Adipocyte (in vitro differentiated cells): Measurements from ENCODE around the gene MED25.
A peak's percentile ranks its signal among the peaks of the same experiment; 100 is the strongest.

ENCODE experiments used
- DNase-seq: peaks from one replicate; pipeline ENCODE4 v3.0.0-alpha.2; 2015; ENCODE audit warnings: low read depth
- H3K27me3 ChIP-seq: replicated peaks from 2 replicates; pipeline ENCODE4 v1.7.0; 2013; ENCODE audit warnings: mild to moderate bottlenecking, low read length, moderate library complexity; ENCODE audit not compliant: control insufficient read depth, insufficient read depth
- H3K36me3 ChIP-seq: 2 replicates; pipeline ENCODE4 v1.7.0; 2013; ENCODE audit warnings: low read length, mild to moderate bottlenecking, moderate library complexity; ENCODE audit not compliant: control insufficient read depth, insufficient read depth, severe bottlenecking
- H3K4me1 ChIP-seq: 2 replicates; pipeline ENCODE4 v1.7.0; 2013; ENCODE audit warnings: mild to moderate bottlenecking, low read length, moderate library complexity; ENCODE audit not compliant: control insufficient read depth, insufficient read depth
- H3K4me3 ChIP-seq: 2 replicates; pipeline ENCODE4 v1.7.0; 2013; ENCODE audit warnings: mild to moderate bottlenecking, low read length, moderate library complexity
- H3K9ac ChIP-seq: 2 replicates; pipeline ENCODE4 v1.7.0; 2013; ENCODE audit warnings: mild to moderate bottlenecking, low read length, moderate library complexity
- H3K9me3 ChIP-seq: 2 replicates; pipeline ENCODE4 v1.7.0; 2013; ENCODE audit warnings: mild to moderate bottlenecking, low read length, moderate library complexity; ENCODE audit not compliant: control insufficient read depth

The MED25 gene

DNA sequence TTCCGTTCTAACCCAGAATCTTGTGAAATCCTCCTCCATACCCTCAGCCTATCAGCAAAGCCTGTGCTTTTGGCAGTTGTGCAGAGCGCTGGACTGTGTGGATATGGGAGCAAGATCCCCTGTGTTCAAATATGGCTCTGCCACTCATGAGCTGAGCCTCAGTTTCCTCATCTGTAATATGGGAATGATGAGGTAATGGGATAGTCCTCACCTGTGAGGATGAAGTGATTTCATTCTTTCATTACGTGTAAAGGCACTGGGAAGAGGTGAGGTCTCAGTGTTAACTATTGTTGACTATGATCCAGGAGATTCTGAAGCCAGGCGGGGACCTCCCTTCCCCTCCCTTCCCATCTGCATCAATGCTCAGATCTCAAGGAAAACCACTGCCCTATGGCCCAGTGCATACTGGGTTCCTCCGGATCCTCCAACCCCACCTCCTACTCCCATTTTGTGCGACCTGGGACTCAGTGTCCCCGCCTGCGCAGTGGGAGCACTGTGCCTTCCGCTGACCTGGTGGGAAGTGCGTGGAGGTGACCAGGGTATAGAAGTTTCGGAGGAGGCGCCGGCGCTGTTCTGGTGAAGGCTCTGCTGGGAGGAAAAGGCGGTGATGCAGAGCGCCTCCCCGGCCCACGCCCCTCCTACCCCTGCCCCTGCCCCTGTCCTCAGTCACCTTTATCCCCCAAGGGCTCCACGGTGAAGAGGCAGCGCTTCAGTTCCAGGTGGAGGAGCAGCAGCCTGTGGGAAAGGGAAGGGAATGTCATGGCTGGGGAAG is 10.0 kb upstream of the MED25 start:
- no peak overlapping the region for H3K4me3 ChIP-seq
- H3K36me3 ChIP-seq: peaks cover 38% of the 10 kb centered on the region
- DNase-seq: no peak

DNA sequence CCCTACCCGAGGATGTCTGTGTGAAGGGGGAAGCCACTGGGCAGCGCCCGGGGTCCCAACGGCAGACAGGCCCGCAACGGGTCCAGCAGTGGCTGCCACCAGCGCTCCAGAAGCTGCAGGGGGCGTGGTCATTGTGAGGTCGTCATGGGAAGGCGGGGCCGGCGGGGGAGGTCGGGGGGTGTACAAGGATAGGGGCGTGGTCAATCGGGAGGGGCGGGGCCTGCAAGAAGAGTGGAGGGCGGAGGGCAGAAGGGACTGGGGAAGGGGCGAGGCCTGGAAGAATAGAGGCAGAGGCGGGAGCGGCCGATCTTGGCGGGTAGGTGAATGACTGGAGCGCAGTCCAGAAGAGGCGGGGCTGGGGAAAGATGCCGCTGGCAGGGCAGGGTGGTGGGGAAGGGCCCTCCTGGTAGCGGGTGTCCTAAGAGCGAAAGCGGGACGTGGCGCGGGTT is 9.4 kb upstream of the MED25 start:
- Histone ChIP-seq H3K4me1 (peaks cover 12% of the 10 kb centered on the region), H3K4me3 (peak overlapping the region; percentile 80), H3K9me3 (no peaks in the 10 kb centered on the region), H3K9ac (peak overlapping the region; percentile 77), H3K36me3 (peaks cover 32% of the 10 kb centered on the region), H3K27me3 (no peaks in the 10 kb centered on the region)
- DNase-seq: peak; percentile 96

More for the DNA sequence above, 10.0 kb upstream of the MED25 start:
- Histone ChIP-seq H3K9ac (peak overlapping the region; percentile 29), H3K4me1 (peaks cover 12% of the 10 kb centered on the region), H3K27me3 (no peaks in the 10 kb centered on the region), H3K9me3 (no peaks in the 10 kb centered on the region)

DNA sequence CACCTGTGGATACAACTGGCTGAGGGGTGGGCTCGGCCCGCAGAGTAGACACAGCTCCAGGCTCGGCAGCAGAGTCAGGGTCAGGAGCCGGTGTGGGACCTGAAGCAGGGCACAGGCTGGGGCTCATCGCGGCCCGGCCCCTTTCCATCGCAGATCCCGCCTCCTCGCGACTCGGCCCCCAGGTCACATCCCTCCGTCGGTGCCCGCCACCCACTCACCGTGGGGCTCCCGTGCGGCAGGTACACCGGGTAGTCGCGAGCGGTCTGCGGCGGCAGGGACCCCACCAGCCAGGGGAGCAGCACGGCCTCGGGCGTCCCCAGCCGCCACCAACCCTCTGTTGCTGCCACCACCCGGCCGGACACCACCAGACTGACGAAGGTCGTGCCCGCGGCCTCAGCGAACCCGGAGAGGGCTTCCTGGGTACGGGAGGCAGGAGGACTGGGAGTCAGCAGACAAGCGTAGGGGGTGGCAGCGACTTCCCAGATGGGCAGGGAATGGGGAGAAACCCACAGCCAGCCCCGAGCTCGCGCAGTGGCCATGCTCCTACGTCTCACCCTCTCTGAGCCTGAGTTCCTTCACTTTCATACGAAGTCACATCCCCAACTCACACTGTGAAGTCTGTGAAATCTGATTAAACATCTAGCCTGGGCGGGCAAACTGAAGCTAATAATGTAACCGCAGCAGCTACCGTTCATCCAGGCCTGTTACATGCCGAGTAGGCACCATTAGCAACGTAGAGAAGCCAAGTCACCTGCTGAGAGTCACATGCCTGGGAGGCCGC is 8.7 kb upstream of the MED25 start:
- Histone ChIP-seq H3K9me3 (no peaks in the 10 kb centered on the region), H3K4me1 (peaks cover 18% of the 10 kb centered on the region), H3K27me3 (no peaks in the 10 kb centered on the region), H3K9ac (peak overlapping the region; percentile 77), H3K4me3 (peak overlapping the region; percentile 80), H3K36me3 (peaks cover 27% of the 10 kb centered on the region)
- peak; percentile 53 for DNase-seq

DNA sequence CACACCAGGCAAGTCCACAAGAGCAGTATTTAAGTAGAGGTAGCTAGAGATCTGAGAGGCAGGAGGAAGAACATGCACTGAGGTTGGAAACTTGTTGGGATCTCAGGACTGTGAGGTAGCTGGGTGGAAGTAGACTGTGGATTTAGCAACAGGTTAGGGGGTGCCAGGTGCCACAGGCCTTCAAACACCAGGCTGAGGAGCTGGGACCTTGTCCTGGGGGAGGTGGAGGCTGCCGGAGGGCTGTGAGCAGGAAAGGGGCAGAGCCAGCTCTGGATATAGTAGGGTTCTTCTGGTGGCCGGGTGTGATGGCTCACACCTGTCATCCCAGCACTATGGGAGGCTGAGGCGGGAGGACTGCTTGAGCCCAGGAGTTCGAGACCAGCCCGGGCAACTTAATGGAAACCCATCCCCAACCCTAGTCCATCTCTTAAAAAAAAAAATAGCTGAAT is 8.1 kb upstream of the MED25 start:
- DNase-seq: no peak
- Histone ChIP-seq H3K36me3 (peaks cover 21% of the 10 kb centered on the region), H3K4me1 (peaks cover 19% of the 10 kb centered on the region), H3K9ac (peak overlapping the region; percentile 77), H3K27me3 (no peaks in the 10 kb centered on the region), H3K9me3 (no peaks in the 10 kb centered on the region), H3K4me3 (peak overlapping the region; percentile 80)

GRCh38 chr19:49811328-49811727 is 6.8 kb upstream of the MED25 start:
- no peak for DNase-seq
- Histone ChIP-seq H3K9me3 (no peaks in the 10 kb centered on the region), H3K4me1 (peaks cover 19% of the 10 kb centered on the region)

GRCh38 chr19:49812452-49812996 is 5.6 kb upstream of the MED25 start:
- H3K4me3 ChIP-seq: peak overlapping the region; percentile 99
- no peaks in the 10 kb centered on the region for H3K9me3 ChIP-seq
- no peak for DNase-seq
- H3K27me3 ChIP-seq: no peaks in the 10 kb centered on the region
- H3K36me3 ChIP-seq: peaks cover 6% of the 10 kb centered on the region
- peaks cover 19% of the 10 kb centered on the region for H3K4me1 ChIP-seq
- peak overlapping the region; percentile 89 for H3K9ac ChIP-seq

More at GRCh38 chr19:49811328-49811727, 6.8 kb upstream of the MED25 start:
- Histone ChIP-seq H3K36me3 (peaks cover 13% of the 10 kb centered on the region), H3K27me3 (no peaks in the 10 kb centered on the region), H3K9ac (no peak overlapping the region), H3K4me3 (no peak overlapping the region)

- H3K27me3 ChIP-seq: no peaks in the 10 kb centered on the region
- H3K4me3 ChIP-seq: peak within 1 kb of the TSS; percentile 99
- H3K4me1 ChIP-seq: peaks cover 15% of the 10 kb centered on the region
- peak within 1 kb of the TSS; percentile 89 for H3K9ac ChIP-seq
- H3K9me3 ChIP-seq: no peaks in the 10 kb centered on the region
- H3K36me3 ChIP-seq: no peaks in the 10 kb centered on the region
- DNase-seq: peak; percentile 98
These were observed 4.9 kb upstream of the MED25 start, which contains the start of gene FUZ for GRCh38 chr19:49812997-49813861. Gene FUZ, minus strand, starts transcription at chr19:49813292. Its CDS starts 186 bp downstream, at chr19:49813106.

GRCh38 chr19:49814010-49814409 is 4.1 kb upstream of the MED25 start:
- H3K9ac ChIP-seq: peak overlapping the region; percentile 89
- no peaks in the 10 kb centered on the region for H3K27me3 ChIP-seq
- H3K4me3 ChIP-seq: peak overlapping the region; percentile 99
- H3K9me3 ChIP-seq: no peaks in the 10 kb centered on the region
- H3K36me3 ChIP-seq: no peaks in the 10 kb centered on the region
- DNase-seq: peak; percentile 40
- H3K4me1 ChIP-seq: peaks cover 14% of the 10 kb centered on the region

- Histone ChIP-seq H3K9ac (peak overlapping the region; percentile 88), H3K9me3 (no peaks in the 10 kb centered on the region), H3K4me3 (peak overlapping the region; percentile 96), H3K4me1 (peaks cover 22% of the 10 kb centered on the region), H3K27me3 (no peaks in the 10 kb centered on the region), H3K36me3 (no peaks in the 10 kb centered on the region)
- no peak for DNase-seq
These were observed 1.5 kb upstream of the MED25 start for GRCh38 chr19:49816590-49816989.

DNA sequence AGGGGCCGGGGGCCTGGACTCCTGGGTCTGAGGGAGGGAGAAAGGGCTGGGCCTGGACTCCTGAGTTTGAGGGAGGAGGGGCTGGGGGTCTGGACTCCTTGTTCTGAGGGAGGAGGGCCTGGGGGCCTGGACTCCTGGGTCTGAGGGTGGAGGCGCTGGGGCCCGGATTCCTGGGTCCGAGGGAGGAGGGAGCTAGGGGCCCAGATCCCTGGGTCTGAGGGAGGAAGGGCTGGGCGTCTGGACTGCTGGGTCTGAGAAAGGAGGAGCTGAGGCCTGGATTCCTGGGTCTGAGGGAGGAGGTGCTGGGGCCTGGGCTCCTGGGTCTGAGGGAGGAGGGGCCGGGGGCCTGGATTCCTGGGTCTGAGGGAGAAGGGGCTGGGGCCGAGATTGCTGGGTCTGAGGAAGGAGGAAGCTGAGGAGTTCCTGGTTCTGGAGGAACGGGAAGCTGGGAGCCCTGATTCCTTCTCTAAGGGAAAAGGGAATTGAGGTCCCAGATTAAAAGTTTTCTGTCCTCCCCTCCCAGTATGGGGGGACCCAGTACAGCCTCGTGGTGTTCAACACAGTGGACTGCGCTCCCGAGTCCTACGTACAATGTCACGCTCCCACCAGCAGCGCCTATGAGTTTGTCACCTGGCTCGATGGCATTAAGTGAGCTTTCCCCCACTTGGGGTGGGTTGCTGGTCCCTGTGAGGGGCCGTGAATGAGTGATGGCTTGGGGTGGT is 721 bp downstream of the MED25 start:
- H3K27me3 ChIP-seq: no peaks in the 10 kb centered on the region
- H3K4me1 ChIP-seq: peaks cover 15% of the 10 kb centered on the region
- no peaks in the 10 kb centered on the region for H3K9me3 ChIP-seq
- peak overlapping the region; percentile 96 for H3K4me3 ChIP-seq
- H3K9ac ChIP-seq: peak overlapping the region; percentile 88
- H3K36me3 ChIP-seq: peaks cover 7% of the 10 kb centered on the region
- DNase-seq: peak; percentile 33
